SK-N-SH treated with all-trans-retinoic acid at 6 μM for 48 hours (cell line): ENCODE measurements around the gene NUP43.

Experiments used
- ATAC-seq: fragments of 200-7000 bp; cut with Tn5 transposase; 3 replicates; pipeline ENCODE4 v1.9.1; 2020; ENCODE audit warnings: mild to moderate bottlenecking, moderate library complexity
- ARNTL ChIP-seq: fragments of 450-650 bp; formaldehyde crosslinking; IDR thresholded peaks from 2 replicates; pipeline ENCODE4 v1.5.0; 2020; ENCODE audit warnings: low read depth, mild to moderate bottlenecking, moderate library complexity, borderline replicate concordance
- BACH2 ChIP-seq: fragments of 250-450 bp; sonication (Bioruptor Pico); IDR thresholded peaks from 2 replicates; pipeline ENCODE4 v1.9.0; 2021; ENCODE audit warnings: mild to moderate bottlenecking, borderline replicate concordance
- CREB5 ChIP-seq: fragments of 250-450 bp; sonication (Bioruptor Pico); IDR thresholded peaks from 2 replicates; pipeline ENCODE4 v1.5.1; 2020; ENCODE audit warnings: low read depth, mild to moderate bottlenecking, moderate library complexity
- CSDC2 ChIP-seq: fragments of 250-450 bp; sonication (Bioruptor Pico); IDR thresholded peaks from 2 replicates; pipeline ENCODE4 v1.5.0; 2020; ENCODE audit warnings: mild to moderate bottlenecking, moderate library complexity
- GLIS3 ChIP-seq: fragments of 250-450 bp; sonication (Bioruptor Pico); IDR thresholded peaks from 2 replicates; pipeline ENCODE4 v1.5.0; 2020; ENCODE audit warnings: mild to moderate bottlenecking, moderate library complexity
- PPARA ChIP-seq: fragments of 250-450 bp; sonication (Bioruptor Pico); IDR thresholded peaks from 2 replicates; pipeline ENCODE4 v1.5.0; 2020; ENCODE audit warnings: mild to moderate bottlenecking, borderline replicate concordance
- RARB ChIP-seq: fragments of 250-450 bp; sonication (Bioruptor Pico); IDR thresholded peaks from 2 replicates; pipeline ENCODE4 v1.8.0; 2021; ENCODE audit warnings: mild to moderate bottlenecking, moderate library complexity
- SNAI2 ChIP-seq: fragments of 250-450 bp; sonication (Bioruptor Pico); IDR thresholded peaks from 2 replicates; pipeline ENCODE4 v1.5.0; 2020; ENCODE audit warnings: mild to moderate bottlenecking, moderate library complexity
- TOX ChIP-seq: fragments of 250-450 bp; sonication (Bioruptor Pico); IDR thresholded peaks from 2 replicates; pipeline ENCODE4 v1.8.0; 2021; ENCODE audit warnings: mild to moderate bottlenecking, moderate library complexity, borderline replicate concordance
- TSHZ2 ChIP-seq: fragments of 250-450 bp; sonication (Bioruptor Pico); IDR thresholded peaks from 2 replicates; pipeline ENCODE4 v1.5.0; 2020; ENCODE audit warnings: mild to moderate bottlenecking, moderate library complexity
- ZFP3 ChIP-seq: fragments of 250-450 bp; sonication (Bioruptor Pico); IDR thresholded peaks from 2 replicates; pipeline ENCODE4 v1.5.0; 2020; ENCODE audit warnings: mild to moderate bottlenecking, moderate library complexity
- ZFP30 ChIP-seq: fragments of 450-650 bp; formaldehyde crosslinking; IDR thresholded peaks from 2 replicates; pipeline ENCODE4 v1.5.0; 2022; ENCODE audit warnings: mild to moderate bottlenecking, moderate library complexity
- ZNF70 ChIP-seq: fragments of 450-650 bp; formaldehyde crosslinking; IDR thresholded peaks from 2 replicates; pipeline ENCODE4 v1.5.0; 2020; ENCODE audit warnings: mild to moderate bottlenecking, moderate library complexity
- ZNF8 ChIP-seq: fragments of 450-650 bp; formaldehyde crosslinking; IDR thresholded peaks from 2 replicates; pipeline ENCODE4 v1.5.0; 2020; ENCODE audit warnings: mild to moderate bottlenecking, moderate library complexity
- TF ChIP-seq, protein P1 (sequence below): fragments of 250-450 bp; sonication (Bioruptor Pico); IDR thresholded peaks from 2 replicates; pipeline ENCODE4 v1.8.0; 2020; ENCODE audit warnings: mild to moderate bottlenecking, moderate library complexity, borderline replicate concordance
- TF ChIP-seq, protein P2 (sequence below): fragments of 250-450 bp; sonication (Bioruptor Pico); IDR thresholded peaks from 2 replicates; pipeline ENCODE4 v1.8.0; 2021; ENCODE audit warnings: low read depth, mild to moderate bottlenecking, moderate library complexity, borderline replicate concordance

NUP43 gene

DNA sequence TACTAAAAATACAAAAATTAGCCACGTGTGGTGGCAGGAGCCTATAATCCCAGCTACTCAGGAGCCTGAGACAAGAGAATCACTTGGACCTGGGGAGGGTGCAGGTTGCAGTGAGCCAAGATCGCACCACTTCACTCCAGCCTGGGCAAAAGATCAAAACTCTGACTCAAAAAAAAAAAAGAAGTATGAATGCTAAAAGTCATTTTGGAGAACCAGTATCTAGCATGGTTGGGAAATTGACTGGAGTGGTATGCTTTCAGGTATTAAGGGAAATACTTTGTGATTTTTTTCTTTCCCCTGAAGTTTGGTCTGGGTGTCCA lies 33.3 kb upstream of the NUP43 start:
- TF ChIP-seq, protein P1, sequence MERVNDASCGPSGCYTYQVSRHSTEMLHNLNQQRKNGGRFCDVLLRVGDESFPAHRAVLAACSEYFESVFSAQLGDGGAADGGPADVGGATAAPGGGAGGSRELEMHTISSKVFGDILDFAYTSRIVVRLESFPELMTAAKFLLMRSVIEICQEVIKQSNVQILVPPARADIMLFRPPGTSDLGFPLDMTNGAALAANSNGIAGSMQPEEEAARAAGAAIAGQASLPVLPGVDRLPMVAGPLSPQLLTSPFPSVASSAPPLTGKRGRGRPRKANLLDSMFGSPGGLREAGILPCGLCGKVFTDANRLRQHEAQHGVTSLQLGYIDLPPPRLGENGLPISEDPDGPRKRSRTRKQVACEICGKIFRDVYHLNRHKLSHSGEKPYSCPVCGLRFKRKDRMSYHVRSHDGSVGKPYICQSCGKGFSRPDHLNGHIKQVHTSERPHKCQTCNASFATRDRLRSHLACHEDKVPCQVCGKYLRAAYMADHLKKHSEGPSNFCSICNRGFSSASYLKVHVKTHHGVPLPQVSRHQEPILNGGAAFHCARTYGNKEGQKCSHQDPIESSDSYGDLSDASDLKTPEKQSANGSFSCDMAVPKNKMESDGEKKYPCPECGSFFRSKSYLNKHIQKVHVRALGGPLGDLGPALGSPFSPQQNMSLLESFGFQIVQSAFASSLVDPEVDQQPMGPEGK (CRISPR knock-in tag): no peak
- TF ChIP-seq ZFP3 (CRISPR knock-in tag): no peak
- no peak for TF ChIP-seq TOX (CRISPR knock-in tag)
- no peak for TF ChIP-seq GLIS3 (CRISPR knock-in tag)
- no peak for TF ChIP-seq RARB
- no peak for TF ChIP-seq BACH2 (CRISPR knock-in tag)
- no peak for TF ChIP-seq TSHZ2
- TF ChIP-seq, all 23 proteins: peak for 0
- ATAC-seq: no peak

DNA sequence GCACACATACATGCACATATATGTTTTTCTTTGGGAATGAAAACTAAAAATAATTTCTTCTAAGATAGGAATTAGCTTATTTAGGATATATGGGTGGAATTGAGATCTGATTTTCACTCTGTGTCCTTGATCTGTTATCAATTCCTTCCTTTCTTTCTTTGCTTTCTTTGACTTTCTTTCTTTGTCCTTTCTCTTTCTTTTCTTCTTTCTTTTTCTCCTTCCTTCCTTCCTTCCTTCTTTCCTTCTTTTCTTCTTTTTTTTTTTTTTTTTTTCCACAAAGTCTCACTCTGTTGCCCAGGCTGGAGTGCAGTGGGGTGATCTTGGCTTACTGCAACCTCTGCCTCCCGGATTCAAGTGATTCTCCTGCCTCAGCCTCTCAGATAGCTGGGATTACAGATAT lies 31.3 kb upstream of the NUP43 start:
- ATAC-seq: no peak
- TF ChIP-seq, protein P1 (CRISPR knock-in tag): no peak
- TF ChIP-seq ZNF70 (CRISPR knock-in tag): no peak
- TF ChIP-seq PPARA (CRISPR knock-in tag): no peak
- no peak for TF ChIP-seq ZNF8 (CRISPR knock-in tag)
- TF ChIP-seq CSDC2: no peak
- no peak for TF ChIP-seq ZFP30 (CRISPR knock-in tag)
- no peak for TF ChIP-seq TOX (CRISPR knock-in tag)
- TF ChIP-seq TSHZ2: no peak
- no peak for TF ChIP-seq GLIS3 (CRISPR knock-in tag)
- no peak for TF ChIP-seq SNAI2 (CRISPR knock-in tag)

GRCh38 chr6:149771925-149772324 lies 25.6 kb upstream of the NUP43 start:
- no peak for ATAC-seq
- TF ChIP-seq, protein P2, sequence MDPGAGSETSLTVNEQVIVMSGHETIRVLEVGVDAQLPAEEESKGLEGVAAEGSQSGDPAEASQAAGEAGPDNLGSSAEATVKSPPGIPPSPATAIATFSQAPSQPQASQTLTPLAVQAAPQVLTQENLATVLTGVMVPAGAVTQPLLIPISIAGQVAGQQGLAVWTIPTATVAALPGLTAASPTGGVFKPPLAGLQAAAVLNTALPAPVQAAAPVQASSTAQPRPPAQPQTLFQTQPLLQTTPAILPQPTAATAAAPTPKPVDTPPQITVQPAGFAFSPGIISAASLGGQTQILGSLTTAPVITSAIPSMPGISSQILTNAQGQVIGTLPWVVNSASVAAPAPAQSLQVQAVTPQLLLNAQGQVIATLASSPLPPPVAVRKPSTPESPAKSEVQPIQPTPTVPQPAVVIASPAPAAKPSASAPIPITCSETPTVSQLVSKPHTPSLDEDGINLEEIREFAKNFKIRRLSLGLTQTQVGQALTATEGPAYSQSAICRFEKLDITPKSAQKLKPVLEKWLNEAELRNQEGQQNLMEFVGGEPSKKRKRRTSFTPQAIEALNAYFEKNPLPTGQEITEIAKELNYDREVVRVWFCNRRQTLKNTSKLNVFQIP (CRISPR knock-in tag): no peak
- TF ChIP-seq, protein P1 (CRISPR knock-in tag): no peak
- TF ChIP-seq RARB (no peak), CREB5 (CRISPR knock-in tag) (no peak), TOX (CRISPR knock-in tag) (no peak), ZNF70 (CRISPR knock-in tag) (no peak), ARNTL (no peak)
